ENCODE data around the gene ARSA. TPM values are rescaled to one million over a fixed set of nuclear protein-coding genes. Genes with fewer than 3 reads are reported as not detected.

The ARSA gene
- total RNA-seq, 4 donors from 2014 or later = 81.2 to 253 (median 99.1) TPM

DNA sequence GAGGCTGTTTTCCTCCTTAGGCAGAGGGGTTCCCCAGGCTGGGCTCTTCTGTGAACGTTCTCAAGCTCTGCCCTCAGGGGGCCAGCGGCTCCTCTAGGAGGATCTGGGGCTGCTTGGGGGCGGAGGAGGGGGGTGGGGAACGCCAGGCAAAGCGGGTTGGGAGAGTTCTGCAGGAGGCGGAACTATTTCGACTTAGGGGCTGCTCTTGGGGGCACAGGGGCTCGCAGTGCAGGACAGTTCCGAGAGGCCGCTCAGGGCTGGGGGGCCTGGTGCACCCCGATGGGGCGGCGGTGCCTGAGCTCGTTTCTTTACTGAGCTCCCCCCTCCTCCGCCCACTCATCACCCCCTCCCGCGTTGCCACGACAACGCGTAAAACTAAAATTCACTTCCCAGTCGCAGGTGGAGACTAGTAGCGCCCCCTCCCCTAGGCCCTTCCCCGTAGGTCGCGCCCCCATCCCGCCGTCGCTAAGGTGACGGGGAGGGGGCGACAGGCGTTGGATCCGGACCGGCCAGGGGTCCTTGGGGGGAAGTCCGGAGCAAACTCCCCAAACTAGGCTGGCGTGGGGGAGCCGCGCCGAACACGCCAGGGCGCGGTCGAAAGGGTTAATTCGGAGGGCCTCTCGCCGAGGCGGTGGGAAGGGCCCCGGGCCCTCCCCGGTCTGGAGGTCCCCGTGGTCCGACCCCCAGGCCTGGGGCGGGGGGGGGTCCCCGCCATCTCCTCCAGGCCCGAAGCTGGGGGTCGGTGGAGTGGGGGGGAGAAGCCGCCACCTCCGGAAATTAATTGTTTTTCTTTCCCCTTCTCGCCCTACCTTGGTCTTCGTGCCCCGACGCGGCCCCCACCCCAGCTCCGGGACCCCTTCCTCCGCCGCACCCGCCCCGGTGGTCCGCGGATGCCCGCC lies 45.5 kb upstream of the ARSA start:
- WGBS, 2 donors (ENCODE audit: low coverage in 1 of 2) = 13% methylated on average over 64 of the region's 69 CpGs; no CpG with 5 or more reads in 1 of the 2 donors
- no peak for DNase-seq
- TF ChIP-seq, protein P1, sequence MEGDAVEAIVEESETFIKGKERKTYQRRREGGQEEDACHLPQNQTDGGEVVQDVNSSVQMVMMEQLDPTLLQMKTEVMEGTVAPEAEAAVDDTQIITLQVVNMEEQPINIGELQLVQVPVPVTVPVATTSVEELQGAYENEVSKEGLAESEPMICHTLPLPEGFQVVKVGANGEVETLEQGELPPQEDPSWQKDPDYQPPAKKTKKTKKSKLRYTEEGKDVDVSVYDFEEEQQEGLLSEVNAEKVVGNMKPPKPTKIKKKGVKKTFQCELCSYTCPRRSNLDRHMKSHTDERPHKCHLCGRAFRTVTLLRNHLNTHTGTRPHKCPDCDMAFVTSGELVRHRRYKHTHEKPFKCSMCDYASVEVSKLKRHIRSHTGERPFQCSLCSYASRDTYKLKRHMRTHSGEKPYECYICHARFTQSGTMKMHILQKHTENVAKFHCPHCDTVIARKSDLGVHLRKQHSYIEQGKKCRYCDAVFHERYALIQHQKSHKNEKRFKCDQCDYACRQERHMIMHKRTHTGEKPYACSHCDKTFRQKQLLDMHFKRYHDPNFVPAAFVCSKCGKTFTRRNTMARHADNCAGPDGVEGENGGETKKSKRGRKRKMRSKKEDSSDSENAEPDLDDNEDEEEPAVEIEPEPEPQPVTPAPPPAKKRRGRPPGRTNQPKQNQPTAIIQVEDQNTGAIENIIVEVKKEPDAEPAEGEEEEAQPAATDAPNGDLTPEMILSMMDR (IDR thresholded peaks at IDR 0.05) = no peak
- no peak for TF ChIP-seq EP300 (IDR thresholded peaks at IDR 0.05; ENCODE audit: low read depth)
- in situ Hi-C loops (cut with MboI; ENCODE audit: low pct_ligation_motif_present in 1 of 4, low pct_unique_long_range_greater_than_20kb in 1 of 4, low sequenced_read_pairs in 3 of 4) (no loop called here), intact Hi-C loops (cut with DNase I; ENCODE audit: low total_unique reads) (no loop called here)
- Histone ChIP-seq H3K27me3 (peaks cover 61% of the 10 kb centered on the region), H3K9me3 (no peaks in the 10 kb centered on the region), H3K4me3 (peak overlapping the region in 2 of 4 donors; percentile 24 to 33), H3K36me3 (no peaks in the 10 kb centered on the region), H3K27ac (peak overlapping the region in 3 of 4 donors; percentile 25 to 45 (median 36)), H3K4me1 (peaks cover 4 to 12% (median 8%) of the 10 kb centered on the region in 4 donors)

DNA sequence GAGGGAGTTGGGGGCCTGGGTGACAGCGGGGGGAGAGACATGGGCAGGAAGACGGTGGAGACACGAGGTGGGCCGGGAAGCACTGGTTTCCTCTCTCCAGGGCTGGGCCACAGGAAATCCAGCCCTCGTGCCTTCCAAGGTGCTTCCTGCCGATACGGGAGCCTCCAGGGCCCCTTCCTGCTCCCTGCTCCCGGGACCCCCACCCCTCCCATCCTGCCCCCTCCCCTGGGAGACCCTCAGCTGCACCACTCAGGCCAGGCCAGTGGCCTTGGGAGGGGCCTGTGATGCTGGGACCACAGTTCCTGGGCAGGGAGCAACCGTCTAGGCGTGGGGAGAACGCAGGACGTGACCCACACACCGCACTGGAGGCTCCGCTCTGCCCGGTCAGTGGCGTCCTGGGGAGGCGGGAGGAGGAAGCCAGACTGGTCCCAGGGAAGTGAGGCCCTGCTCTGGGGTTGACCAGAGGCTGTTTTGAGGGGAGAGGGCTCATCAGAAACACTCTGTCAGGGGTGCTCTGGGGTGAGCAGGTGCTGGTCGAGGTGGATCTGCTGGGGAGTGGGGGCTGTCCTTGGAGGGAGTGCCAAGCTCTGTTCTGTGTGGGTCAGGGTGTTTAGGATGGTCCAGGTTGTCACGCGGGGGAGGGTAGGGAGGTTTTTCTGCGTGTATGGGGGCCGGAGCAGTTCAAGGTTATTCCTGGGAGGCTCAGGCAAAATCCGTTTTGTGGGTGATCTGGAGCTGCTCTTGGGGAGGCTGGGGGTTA lies 44.7 kb upstream of the ARSA start, which contains the start of gene SHANK3:
Gene SHANK3 (plus strand): TSS at position 353 of the 760 bp plus-strand sequence.
- Histone ChIP-seq H3K4me3 (peak within 1 kb of the TSS in 2 of 4 donors; percentile 24 to 33), H3K36me3 (no peaks in the 10 kb centered on the region), H3K27ac (peak within 1 kb of the TSS in 3 of 4 donors; percentile 25 to 45 (median 37)), H3K9me3 (no peaks in the 10 kb centered on the region), H3K4me1 (peaks cover 4 to 12% (median 8%) of the 10 kb centered on the region in 4 donors), H3K27me3 (peaks cover 66% of the 10 kb centered on the region)
- TF ChIP-seq EP300 (IDR thresholded peaks at IDR 0.05; ENCODE audit: low read depth) (no peak), POLR2AphosphoS5 (IDR thresholded peaks at IDR 0.05) (peak in 2 of 3 donors; percentile 47 to 64), POLR2A (IDR thresholded peaks at IDR 0.05) (peak; percentile 28)
- TF ChIP-seq, protein P1 (IDR thresholded peaks at IDR 0.05) = no peak
- intact Hi-C loops (cut with DNase I; ENCODE audit: low total_unique reads) = no loop called here
- 40 to 80% methylated on average over 2 to 23 of the region's 23 CpGs for WGBS, 2 donors (ENCODE audit: low coverage in 1 of 2)
- no peak for DNase-seq
- in situ Hi-C loops (cut with MboI; ENCODE audit: low pct_ligation_motif_present in 1 of 4, low pct_unique_long_range_greater_than_20kb in 1 of 4, low sequenced_read_pairs in 3 of 4) = no loop called here

DNA sequence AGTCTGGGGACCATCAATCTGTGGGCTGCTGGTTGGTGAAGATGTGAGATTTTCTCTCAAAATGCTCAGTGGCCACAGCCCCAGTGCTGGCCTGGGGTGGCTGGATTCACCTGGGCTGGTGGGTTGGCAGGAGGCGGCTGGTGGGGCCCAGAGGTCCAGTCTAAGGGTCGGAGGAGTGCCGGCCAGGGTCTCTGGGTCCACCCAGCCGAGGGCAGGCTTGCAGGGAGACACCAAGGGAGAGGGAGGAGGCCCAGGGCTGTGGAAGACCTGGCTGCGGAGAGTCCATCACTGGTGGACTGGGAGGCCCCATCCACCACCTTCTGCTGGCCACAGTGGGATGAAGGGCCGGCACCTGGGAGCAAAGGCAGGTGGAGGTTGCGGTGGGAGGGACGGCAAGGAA lies 44.1 kb upstream of the ARSA start:
- Histone ChIP-seq H3K9me3 (no peaks in the 10 kb centered on the region), H3K4me3 (no peak overlapping the region), H3K4me1 (peaks cover 4 to 12% (median 8%) of the 10 kb centered on the region in 4 donors), H3K27ac (peak overlapping the region in 2 of 4 donors; percentile 29 to 37), H3K36me3 (no peaks in the 10 kb centered on the region), H3K27me3 (peaks cover 72% of the 10 kb centered on the region)
- 64% methylated on average over 8 of the region's 8 CpGs; no CpG with 5 or more reads in 1 of the 2 donors for WGBS, 2 donors (ENCODE audit: low coverage in 1 of 2)
- no peak for TF ChIP-seq POLR2AphosphoS5 (IDR thresholded peaks at IDR 0.05)
- TF ChIP-seq EP300 (IDR thresholded peaks at IDR 0.05; ENCODE audit: low read depth) = no peak
- TF ChIP-seq, protein P1 (IDR thresholded peaks at IDR 0.05) = no peak
- no peak for TF ChIP-seq POLR2A (IDR thresholded peaks at IDR 0.05)
- intact Hi-C loops (cut with DNase I; ENCODE audit: low total_unique reads) (no loop called here), in situ Hi-C loops (cut with MboI; ENCODE audit: low pct_ligation_motif_present in 1 of 4, low pct_unique_long_range_greater_than_20kb in 1 of 4, low sequenced_read_pairs in 3 of 4) (no loop called here)
- DNase-seq = no peak

DNA sequence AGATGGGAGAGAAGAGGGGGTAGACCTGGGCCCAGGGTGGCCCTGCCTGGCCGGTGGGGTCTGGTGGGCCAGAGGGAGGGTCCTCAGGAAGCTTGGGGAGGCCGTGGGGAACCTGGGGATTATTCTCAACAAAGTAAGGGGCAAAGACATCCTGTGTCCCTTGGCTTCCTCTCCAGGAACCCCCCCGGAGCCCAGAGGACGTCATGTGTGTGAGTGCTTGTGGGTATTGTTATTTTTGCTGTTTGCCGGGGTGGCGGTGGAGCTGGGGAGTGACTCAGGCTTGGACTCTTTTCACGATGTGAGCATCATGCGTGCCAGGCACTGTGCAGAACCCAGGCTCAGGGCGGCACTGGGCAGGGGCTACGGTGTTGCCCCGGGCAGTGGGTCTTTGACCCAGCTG lies 43.7 kb upstream of the ARSA start:
- H3K36me3 ChIP-seq = no peaks in the 10 kb centered on the region
- in situ Hi-C loops (cut with MboI; ENCODE audit: low pct_ligation_motif_present in 1 of 4, low pct_unique_long_range_greater_than_20kb in 1 of 4, low sequenced_read_pairs in 3 of 4) = no loop called here
- peaks cover 74% of the 10 kb centered on the region for H3K27me3 ChIP-seq
- H3K4me3 ChIP-seq = no peak overlapping the region
- no peak for DNase-seq
- WGBS, 2 donors (ENCODE audit: low coverage in 1 of 2) = 50 to 68% methylated on average over 4 to 11 of the region's 11 CpGs
- intact Hi-C loops (cut with DNase I; ENCODE audit: low total_unique reads) = no loop called here
- peak overlapping the region in 3 of 4 donors; percentile 4 to 37 (median 29) for H3K27ac ChIP-seq
- H3K4me1 ChIP-seq = peaks cover 4 to 12% (median 8%) of the 10 kb centered on the region in 4 donors
- TF ChIP-seq EP300 (IDR thresholded peaks at IDR 0.05; ENCODE audit: low read depth) (no peak), POLR2A (IDR thresholded peaks at IDR 0.05) (no peak), POLR2AphosphoS5 (IDR thresholded peaks at IDR 0.05) (no peak)
- no peaks in the 10 kb centered on the region for H3K9me3 ChIP-seq

All from transverse colon (tissue), 4 donors.